Trophoblast cell (in vitro differentiated cells and primary cell): ENCODE data around the gene FAM98A.

ENCODE experiments used
- DNase-seq, 2 donors: peaks; one replicate each; pipeline ENCODE4 v3.0.0-alpha.2; 2016
- H2AFZ ChIP-seq: 2 replicates; pipeline ENCODE4 v1.6.1; 2013; ENCODE audit warnings: low read length, moderate library complexity, mild to moderate bottlenecking; ENCODE audit not compliant: insufficient read depth, poor library complexity
- H2AK5ac ChIP-seq: 2 replicates; pipeline ENCODE4 v1.6.1; 2013; ENCODE audit warnings: mild to moderate bottlenecking, low read length
- H2BK120ac ChIP-seq: 2 replicates; pipeline ENCODE4 v1.6.1; 2013; ENCODE audit warnings: low read length, mild to moderate bottlenecking, moderate library complexity; ENCODE audit not compliant: insufficient read depth, poor library complexity
- H2BK12ac ChIP-seq: 2 replicates; pipeline ENCODE4 v1.6.1; 2013; ENCODE audit warnings: mild to moderate bottlenecking, low read length, moderate library complexity
- H2BK5ac ChIP-seq: 2 replicates; pipeline ENCODE4 v1.6.1; 2013; ENCODE audit warnings: low read length, low read depth, moderate library complexity, mild to moderate bottlenecking; ENCODE audit not compliant: poor library complexity
- H3K14ac ChIP-seq: 2 replicates; pipeline ENCODE4 v1.6.1; 2013; ENCODE audit warnings: mild to moderate bottlenecking, low read length
- H3K18ac ChIP-seq: 2 replicates; pipeline ENCODE4 v1.6.1; 2013; ENCODE audit warnings: mild to moderate bottlenecking, low read length
- H3K23ac ChIP-seq: 2 replicates; pipeline ENCODE4 v1.6.1; 2013; ENCODE audit warnings: low read length
- H3K27ac ChIP-seq: 2 replicates; pipeline ENCODE4 v1.5.1; 2013; ENCODE audit warnings: low read depth, mild to moderate bottlenecking, inconsistent platforms, low read length, moderate library complexity
- H3K27me3 ChIP-seq: 2 replicates; pipeline ENCODE4 v1.6.1; 2013; ENCODE audit warnings: inconsistent platforms, mild to moderate bottlenecking, low read length, moderate library complexity; ENCODE audit not compliant: insufficient read depth
- H3K36me3 ChIP-seq, 2 experiments: 1 replicate in 1 of 2; 2 replicates in 1 of 2; pipeline ENCODE4 v1.6.1; 2013; ENCODE audit warnings: low read length in 2 of 2, mild to moderate bottlenecking in 2 of 2, moderate library complexity in 1 of 2; ENCODE audit not compliant: insufficient read depth in 2 of 2, control insufficient read depth in 1 of 2
- H3K4ac ChIP-seq: 2 replicates; pipeline ENCODE4 v1.6.1; 2013; ENCODE audit warnings: low read depth, mild to moderate bottlenecking, low read length, moderate library complexity
- H3K4me1 ChIP-seq, 2 experiments: 1 replicate in 1 of 2; 2 replicates in 1 of 2; pipeline ENCODE4 v1.6.1; 2013; ENCODE audit warnings: low read length in 2 of 2, mild to moderate bottlenecking in 2 of 2, moderate library complexity in 1 of 2; ENCODE audit not compliant: insufficient read depth in 2 of 2, control insufficient read depth in 1 of 2
- H3K4me2 ChIP-seq: 2 replicates; pipeline ENCODE4 v1.6.1; 2013; ENCODE audit warnings: inconsistent platforms, mild to moderate bottlenecking, low read length, moderate library complexity
- H3K4me3 ChIP-seq: 2 replicates; pipeline ENCODE4 v1.5.1; 2013; ENCODE audit warnings: mild to moderate bottlenecking, low read depth, low read length, inconsistent platforms
- H3K79me1 ChIP-seq: one replicate; pipeline ENCODE4 v1.6.1; 2013; ENCODE audit warnings: low read length
- H3K79me2 ChIP-seq: 2 replicates; pipeline ENCODE4 v1.6.1; 2013; ENCODE audit warnings: low read length, mild to moderate bottlenecking; ENCODE audit not compliant: control insufficient read depth, insufficient read depth, poor library complexity
- H3K9ac ChIP-seq: 2 replicates; pipeline ENCODE4 v1.6.1; 2013; ENCODE audit warnings: mild to moderate bottlenecking, low read length
- H3K9me3 ChIP-seq: 2 replicates; pipeline ENCODE4 v1.6.1; 2013; ENCODE audit warnings: low read depth, mild to moderate bottlenecking, control low read depth, inconsistent platforms, low read length; ENCODE audit not compliant: insufficient read depth
- H4K12ac ChIP-seq: 2 replicates; pipeline ENCODE4 v1.6.1; 2013; ENCODE audit warnings: low read depth, mild to moderate bottlenecking, low read length, moderate library complexity
- H4K8ac ChIP-seq: 2 replicates; pipeline ENCODE4 v1.6.1; 2013; ENCODE audit warnings: low read depth, mild to moderate bottlenecking, low read length, moderate library complexity
- H4K91ac ChIP-seq: one replicate; pipeline ENCODE4 v1.6.1; 2013; ENCODE audit warnings: low read depth, mild to moderate bottlenecking, low read length, moderate library complexity
- WGBS: extraction: QIAGEN DNeasy Blood & Tissue Kit; methylation state at CpG from one replicate; pipeline ENCODE4 v1.1.7; 2013; ENCODE audit warnings: missing lambda C conversion rate; ENCODE audit not compliant: insufficient read length, insufficient coverage; ENCODE audit errors: extremely low coverage; 5-methylcytosine and 5-hydroxymethylcytosine counted together

The FAM98A gene

GRCh38 chr2:33581872-33582271 lies 17.2 kb downstream of the FAM98A start:
- Histone ChIP-seq H2AFZ (no peak overlapping the region), H4K8ac (no peak overlapping the region), H3K9me3 (no peaks in the 10 kb centered on the region), H3K9ac (no peak overlapping the region), H3K4me1 (no peaks in the 10 kb centered on the region), H4K12ac (no peak overlapping the region), H3K4me2 (no peak overlapping the region), H2BK12ac (no peak overlapping the region), H3K18ac (no peak overlapping the region), H3K36me3 (peaks cover 10% of the 10 kb centered on the region in 2 experiments), H3K27me3 (no peaks in the 10 kb centered on the region), H3K23ac (no peak overlapping the region), H2BK5ac (no peak overlapping the region), H3K79me2 (no peaks in the 10 kb centered on the region), H2BK120ac (no peak overlapping the region), H4K91ac (no peak overlapping the region), H3K4me3 (no peak overlapping the region), H3K14ac (no peak overlapping the region), H3K27ac (no peak overlapping the region), H3K4ac (no peak overlapping the region), H3K79me1 (no peaks in the 10 kb centered on the region), H2AK5ac (no peak overlapping the region)
- WGBS, result no CpG with 5 or more reads among the region's 5 CpGs
- DNase-seq, result no peak

- no CpG with 5 or more reads among the region's 5 CpGs for WGBS
- Histone ChIP-seq H3K36me3 (peaks cover 0 to 2% of the 10 kb centered on the region in 2 experiments), H3K79me2 (no peaks in the 10 kb centered on the region), H3K14ac (no peak overlapping the region), H3K9me3 (no peaks in the 10 kb centered on the region), H3K18ac (no peak overlapping the region), H4K8ac (no peak overlapping the region), H3K27me3 (no peaks in the 10 kb centered on the region), H3K4me2 (no peak overlapping the region), H3K23ac (no peak overlapping the region), H3K79me1 (no peaks in the 10 kb centered on the region), H3K4me1 (no peaks in the 10 kb centered on the region), H2AFZ (no peak overlapping the region), H3K9ac (no peak overlapping the region), H4K12ac (no peak overlapping the region), H3K27ac (no peak overlapping the region), H2BK12ac (no peak overlapping the region), H3K4me3 (no peak overlapping the region), H3K4ac (no peak overlapping the region), H2AK5ac (no peak overlapping the region), H2BK120ac (no peak overlapping the region), H2BK5ac (no peak overlapping the region), H4K91ac (no peak overlapping the region)
- no peak for DNase-seq
Observed at GRCh38 chr2:33579227-33579626, 19.9 kb downstream of the FAM98A start.

- H3K36me3 ChIP-seq, result peaks cover 0 to 2% of the 10 kb centered on the region in 2 experiments
- no peaks in the 10 kb centered on the region for H3K4me1 ChIP-seq
- no peak overlapping the region for H4K91ac ChIP-seq
- H2AK5ac ChIP-seq, result no peak overlapping the region
- no peak overlapping the region for H3K27ac ChIP-seq
- no peak overlapping the region for H3K9ac ChIP-seq
- H3K4ac ChIP-seq, result no peak overlapping the region
- no peak overlapping the region for H4K12ac ChIP-seq
- no peak overlapping the region for H2AFZ ChIP-seq
- no peak overlapping the region for H2BK5ac ChIP-seq
- H2BK12ac ChIP-seq, result no peak overlapping the region
- H3K18ac ChIP-seq, result no peak overlapping the region
- H4K8ac ChIP-seq, result no peak overlapping the region
- WGBS, result no CpG with 5 or more reads among the region's 2 CpGs
- no peaks in the 10 kb centered on the region for H3K79me1 ChIP-seq
- H3K23ac ChIP-seq, result no peak overlapping the region
- no peaks in the 10 kb centered on the region for H3K9me3 ChIP-seq
- no peak overlapping the region for H3K14ac ChIP-seq
- no peak overlapping the region for H3K4me3 ChIP-seq
- DNase-seq, result no peak
- no peaks in the 10 kb centered on the region for H3K27me3 ChIP-seq
- no peaks in the 10 kb centered on the region for H3K79me2 ChIP-seq
- H3K4me2 ChIP-seq, result no peak overlapping the region
- no peak overlapping the region for H2BK120ac ChIP-seq
Observed at GRCh38 chr2:33577668-33578067, 21.4 kb downstream of the FAM98A start.

- Histone ChIP-seq H3K4me3 (no peak overlapping the region), H3K4me1 (no peaks in the 10 kb centered on the region), H3K79me2 (no peaks in the 10 kb centered on the region), H4K8ac (no peak overlapping the region), H2BK120ac (no peak overlapping the region), H3K4me2 (no peak overlapping the region), H3K23ac (no peak overlapping the region), H3K14ac (no peak overlapping the region), H3K36me3 (peaks cover 0 to 2% of the 10 kb centered on the region in 2 experiments), H4K91ac (no peak overlapping the region), H3K27ac (no peak overlapping the region), H2BK5ac (no peak overlapping the region), H3K27me3 (no peaks in the 10 kb centered on the region), H3K9me3 (no peaks in the 10 kb centered on the region), H3K79me1 (no peaks in the 10 kb centered on the region), H3K4ac (no peak overlapping the region), H2BK12ac (no peak overlapping the region), H3K9ac (no peak overlapping the region), H2AFZ (no peak overlapping the region), H4K12ac (no peak overlapping the region), H2AK5ac (no peak overlapping the region), H3K18ac (no peak overlapping the region)
- WGBS, result no CpG with 5 or more reads among the region's 8 CpGs
- DNase-seq, result no peak
Observed at GRCh38 chr2:33577084-33577483, 22.0 kb downstream of the FAM98A start.
